Mesothelial cell of epicardium (in vitro differentiated cells): ENCODE data around the gene SNX8. TPM values are rescaled to one million over a fixed set of nuclear protein-coding genes. Genes with fewer than 3 reads are reported as not detected.
A peak's percentile ranks its signal among the peaks of the same experiment; 100 is the strongest.

ENCODE experiments used
- DNase-seq, 2 experiments: peaks; one replicate each; pipeline ENCODE4 v3.0.0; 2021; ENCODE audit warnings: low spot score in 2 of 2; ENCODE audit not compliant: unreplicated experiment in 2 of 2
- H3K27ac Mint-ChIP-seq: 2 replicates; pipeline ENCODE4 v1.8.0; 2021; ENCODE audit warnings: mixed read lengths
- H3K27me3 Mint-ChIP-seq: 2 replicates; pipeline ENCODE4 v1.8.0; 2021; ENCODE audit warnings: low read depth, mixed read lengths
- H3K36me3 Mint-ChIP-seq: 2 replicates; pipeline ENCODE4 v1.8.0; 2021; ENCODE audit warnings: mixed read lengths
- H3K4me1 Mint-ChIP-seq: 2 replicates; pipeline ENCODE4 v1.8.0; 2021; ENCODE audit warnings: mixed read lengths
- H3K4me3 Mint-ChIP-seq: 2 replicates; pipeline ENCODE4 v1.8.0; 2021; ENCODE audit warnings: mild to moderate bottlenecking, moderate library complexity, mixed read lengths
- H3K9me3 Mint-ChIP-seq: 2 replicates; pipeline ENCODE4 v1.8.0; 2021; ENCODE audit warnings: mixed read lengths
- CTCF ChIP-seq: fragments of 200-600 bp; sonication (generic); IDR thresholded peaks from one replicate; pipeline ENCODE4 v1.5.0; 2021; ENCODE audit warnings: antibody characterized with exemption; ENCODE audit not compliant: unreplicated experiment
- total RNA-seq: library from RNA; stranded (reverse); gene quantifications from 3 replicates; pipeline ENCODE4 v1.2.1, GENCODE V29; 2021

The SNX8 gene
- total RNA-seq, 1 donor from 2014 or later = 41.2 TPM

GRCh38 chr7:2299131-2299829 lies 15.0 kb downstream of the SNX8 start:
- peak overlapping the region; percentile 19 for H3K27ac Mint-ChIP-seq
- peaks cover 15% of the 10 kb centered on the region for H3K4me1 Mint-ChIP-seq
- peaks cover 5% of the 10 kb centered on the region for H3K36me3 Mint-ChIP-seq
- no peak for DNase-seq
- H3K27me3 Mint-ChIP-seq = no peaks in the 10 kb centered on the region
- no peaks in the 10 kb centered on the region for H3K9me3 Mint-ChIP-seq
- H3K4me3 Mint-ChIP-seq = no peak overlapping the region
- TF ChIP-seq CTCF = no peak

GRCh38 chr7:2296832-2297231 lies 17.4 kb downstream of the SNX8 start:
- Mint-ChIP-seq H3K9me3 (no peaks in the 10 kb centered on the region), H3K27me3 (no peaks in the 10 kb centered on the region), H3K36me3 (peaks cover 5% of the 10 kb centered on the region), H3K4me3 (no peak overlapping the region), H3K4me1 (peaks cover 14% of the 10 kb centered on the region), H3K27ac (no peak overlapping the region)
- DNase-seq = no peak
- no peak for TF ChIP-seq CTCF

- TF ChIP-seq CTCF = no peak
- no peak for DNase-seq
- Mint-ChIP-seq H3K9me3 (no peaks in the 10 kb centered on the region), H3K4me3 (no peak overlapping the region), H3K4me1 (peaks cover 10% of the 10 kb centered on the region), H3K36me3 (peaks cover 5% of the 10 kb centered on the region), H3K27me3 (no peaks in the 10 kb centered on the region), H3K27ac (peak overlapping the region; percentile 4)
Measured at GRCh38 chr7:2295936-2296620, 18.2 kb downstream of the SNX8 start.

GRCh38 chr7:2290877-2291276 lies 23.4 kb downstream of the SNX8 start:
- no peak overlapping the region for H3K27ac Mint-ChIP-seq

GRCh38 chr7:2289621-2290020 lies 24.6 kb downstream of the SNX8 start:
- no peak for TF ChIP-seq CTCF
- Mint-ChIP-seq H3K27me3 (no peaks in the 10 kb centered on the region), H3K36me3 (peaks cover 6% of the 10 kb centered on the region), H3K4me1 (no peaks in the 10 kb centered on the region), H3K9me3 (no peaks in the 10 kb centered on the region), H3K4me3 (no peak overlapping the region), H3K27ac (peak overlapping the region; percentile 0)
- DNase-seq = no peak

More at GRCh38 chr7:2290877-2291276, 23.4 kb downstream of the SNX8 start:
- H3K36me3 Mint-ChIP-seq = peaks cover 6% of the 10 kb centered on the region
- no peaks in the 10 kb centered on the region for H3K4me1 Mint-ChIP-seq
- TF ChIP-seq CTCF = no peak
- no peaks in the 10 kb centered on the region for H3K27me3 Mint-ChIP-seq
- H3K4me3 Mint-ChIP-seq = no peak overlapping the region
- no peaks in the 10 kb centered on the region for H3K9me3 Mint-ChIP-seq
- DNase-seq = no peak
